Activated B cell treated with CpG ODN at 0.5 μM for 24 hours (primary cell): ENCODE measurements around the gene WWOX. TPM values are rescaled to one million over a fixed set of nuclear protein-coding genes. Genes with fewer than 3 reads are reported as not detected.

Experiments
- ATAC-seq: fragments of 200-7000 bp; cut with Tn5 transposase; one replicate; pipeline ENCODE4 v1.10.0; 2021; ENCODE audit warnings: low read depth, mild to moderate bottlenecking, moderate library complexity
- CTCF ChIA-PET: fragments of 350-600 bp; sonication (Branson Sonifier 250); formaldehyde crosslinking; loops from one replicate; lab custom pipeline; 2021; ENCODE audit warnings: antibody characterized with exemption; lab: Charles Lee
- POLR2A ChIA-PET: fragments of 350-600 bp; sonication (Branson Sonifier 250); formaldehyde crosslinking; loops from one replicate; lab custom pipeline; 2021; ENCODE audit warnings: antibody characterized with exemption; lab: Charles Lee
- DNase-seq: peaks from one replicate; pipeline ENCODE4 v3.0.0; 2022
- H3K27ac Mint-ChIP-seq: one replicate; pipeline ENCODE4 v1.8.0; 2020; ENCODE audit warnings: mixed read lengths
- H3K27me3 Mint-ChIP-seq: one replicate; pipeline ENCODE4 v1.8.0; 2021; ENCODE audit warnings: mixed read lengths
- H3K36me3 Mint-ChIP-seq: one replicate; pipeline ENCODE4 v1.8.0; 2021; ENCODE audit warnings: low read depth, mixed read lengths
- H3K4me1 Mint-ChIP-seq: one replicate; pipeline ENCODE4 v1.8.0; 2021; ENCODE audit warnings: mixed read lengths
- H3K4me3 Mint-ChIP-seq: one replicate; pipeline ENCODE4 v1.8.0; 2020; ENCODE audit warnings: mild to moderate bottlenecking, mixed read lengths
- H3K9me3 Mint-ChIP-seq: one replicate; pipeline ENCODE4 v1.8.0; 2020; ENCODE audit warnings: mixed read lengths
- CTCF ChIP-seq: fragments of 200-600 bp; IDR thresholded peaks from one replicate; pipeline ENCODE4 v1.8.0; 2022; ENCODE audit warnings: antibody characterized with exemption, mild to moderate bottlenecking
- intact Hi-C: fragments of 100-400 bp; cut with micrococcal nuclease; formaldehyde crosslinking; loops from one replicate; pipeline ENCODE4 v1.15.1; 2024
- total RNA-seq: library from RNA; stranded (reverse); gene quantifications from 2 replicates; pipeline ENCODE4 v1.2.3, GENCODE V29; 2022

The WWOX gene
- total RNA-seq, 1 donor from 2014 or later, result 22.6 TPM

GRCh38 chr16:78642621-78643285 lies 543.3 kb downstream of the WWOX start:
- Mint-ChIP-seq H3K9me3 (no peaks in the 10 kb centered on the region), H3K36me3 (no peaks in the 10 kb centered on the region), H3K4me3 (no peak overlapping the region), H3K27me3 (no peaks in the 10 kb centered on the region), H3K4me1 (no peaks in the 10 kb centered on the region), H3K27ac (no peak overlapping the region)
- TF ChIP-seq CTCF, result no peak
- ChIA-PET CTCF (no interaction called here), POLR2A (no interaction called here)
- DNase-seq (no peak), ATAC-seq (no peak)
- intact Hi-C loops, result no loop called here

DNA sequence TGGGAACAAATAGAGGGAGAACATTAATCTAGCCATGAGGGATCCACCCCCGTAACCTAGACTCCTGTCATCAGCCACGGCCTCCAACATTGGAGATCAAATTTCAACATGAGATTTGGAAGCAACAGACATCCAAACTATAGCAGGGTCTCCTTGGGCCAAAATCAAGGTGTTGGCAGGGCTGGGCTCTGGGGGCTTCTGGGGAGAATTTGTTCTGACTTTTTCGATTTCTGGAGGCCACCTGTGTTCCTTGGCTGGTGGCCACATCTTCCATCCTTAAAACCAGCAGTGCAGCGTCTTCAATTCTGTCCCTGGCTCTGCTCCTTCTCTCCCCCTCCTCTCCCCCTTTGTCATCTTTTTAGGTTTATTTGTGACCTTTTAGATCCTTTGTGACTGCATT lies 546.2 kb downstream of the WWOX start:
- CTCF ChIA-PET, result no interaction called here
- no peaks in the 10 kb centered on the region for H3K9me3 Mint-ChIP-seq
- H3K27me3 Mint-ChIP-seq, result no peaks in the 10 kb centered on the region
- intact Hi-C loops, result no loop called here
- no peaks in the 10 kb centered on the region for H3K36me3 Mint-ChIP-seq
- POLR2A ChIA-PET, result no interaction called here
- no peaks in the 10 kb centered on the region for H3K4me1 Mint-ChIP-seq
- no peak for ATAC-seq
- H3K4me3 Mint-ChIP-seq, result no peak overlapping the region
- no peak for DNase-seq
- no peak overlapping the region for H3K27ac Mint-ChIP-seq
- TF ChIP-seq CTCF, result no peak

DNA sequence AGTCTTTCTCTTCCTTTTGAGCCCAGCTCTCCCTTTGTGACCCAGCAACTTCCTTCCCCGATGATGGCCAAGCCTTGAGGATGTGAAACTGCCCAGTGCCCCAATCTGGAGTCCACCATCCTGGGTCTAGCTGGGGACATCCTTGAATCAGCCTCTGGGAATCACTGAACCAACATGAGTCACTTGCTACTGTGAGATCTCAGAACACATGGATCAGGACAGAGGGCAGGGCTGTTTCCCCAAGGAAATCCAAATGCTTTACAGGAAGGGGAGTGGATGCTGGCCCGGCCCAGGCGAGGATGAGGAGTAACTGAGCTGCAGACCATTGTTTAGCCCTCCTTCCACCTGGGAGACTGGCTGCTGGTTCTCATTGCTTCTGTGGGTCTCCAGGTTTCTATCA lies 547.6 kb downstream of the WWOX start:
- H3K27me3 Mint-ChIP-seq, result no peaks in the 10 kb centered on the region
- POLR2A ChIA-PET, result no interaction called here
- ATAC-seq (no peak), DNase-seq (no peak)
- TF ChIP-seq CTCF, result no peak
- H3K4me1 Mint-ChIP-seq, result no peaks in the 10 kb centered on the region
- intact Hi-C loops, result no loop called here
- H3K4me3 Mint-ChIP-seq, result no peak overlapping the region
- no peaks in the 10 kb centered on the region for H3K9me3 Mint-ChIP-seq
- no peaks in the 10 kb centered on the region for H3K36me3 Mint-ChIP-seq
- CTCF ChIA-PET, result no interaction called here
- H3K27ac Mint-ChIP-seq, result no peak overlapping the region

- CTCF ChIA-PET, result no interaction called here
- no peaks in the 10 kb centered on the region for H3K4me1 Mint-ChIP-seq
- no peaks in the 10 kb centered on the region for H3K36me3 Mint-ChIP-seq
- TF ChIP-seq CTCF, result no peak
- no peak overlapping the region for H3K27ac Mint-ChIP-seq
- no peaks in the 10 kb centered on the region for H3K9me3 Mint-ChIP-seq
- H3K4me3 Mint-ChIP-seq, result no peak overlapping the region
- ATAC-seq (no peak), DNase-seq (no peak)
- intact Hi-C loops, result no loop called here
- H3K27me3 Mint-ChIP-seq, result no peaks in the 10 kb centered on the region
- POLR2A ChIA-PET, result no interaction called here
These were observed 548.0 kb downstream of the WWOX start for GRCh38 chr16:78647491-78647890.

DNA sequence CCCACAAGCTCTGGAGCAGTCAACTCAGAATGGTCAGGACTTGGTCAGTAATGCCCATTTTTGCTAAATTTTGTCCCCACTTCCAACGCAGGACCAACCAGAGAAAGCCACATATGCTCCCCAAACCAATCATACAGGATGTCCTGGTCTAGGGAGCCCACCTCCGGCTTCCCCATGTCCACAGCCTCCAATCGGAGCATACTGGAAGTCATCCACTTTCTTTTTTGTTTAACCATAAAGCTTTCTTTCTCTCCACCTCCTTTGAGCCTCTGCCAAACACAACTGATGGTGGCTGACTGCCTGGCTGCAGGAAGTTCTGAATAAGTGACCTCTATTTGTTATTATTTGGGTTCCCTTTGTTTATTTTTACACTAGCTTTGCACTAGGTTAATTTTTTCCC lies 549.1 kb downstream of the WWOX start:
- intact Hi-C loops, result no loop called here
- Mint-ChIP-seq H3K9me3 (no peaks in the 10 kb centered on the region), H3K36me3 (no peaks in the 10 kb centered on the region), H3K4me1 (no peaks in the 10 kb centered on the region), H3K27ac (no peak overlapping the region), H3K4me3 (no peak overlapping the region), H3K27me3 (no peaks in the 10 kb centered on the region)
- no peak for TF ChIP-seq CTCF
- ChIA-PET POLR2A (no interaction called here), CTCF (no interaction called here)
- DNase-seq (no peak), ATAC-seq (no peak)
